Spleen (tissue), 7 donors: ENCODE measurements around the gene ME1.
"Not testable (repeated sequence)": the region's sequence is repeated elsewhere in the genome, so short reads cannot be mapped to it uniquely, and the experiment has no call there.

Source experiments
- POLR2A ChIP-seq, 3 donors: fragments of 450-650 bp; IDR thresholded peaks; one replicate each; pipeline ENCODE4 v1.5.1; 2017; ENCODE audit warnings: antibody characterized with exemption in 3 of 3, mild to moderate bottlenecking in 1 of 3
- POLR2AphosphoS5 ChIP-seq, 3 donors: sonication (generic); formaldehyde crosslinking; IDR thresholded peaks; one replicate each; pipeline ENCODE4 v1.5.1; 2017; ENCODE audit warnings: antibody characterized with exemption in 3 of 3
- TF ChIP-seq, protein P1 (sequence below), 11 experiments: fragments of 200-600 bp in 7 of 11; fragments of 450-650 bp in 4 of 11; sonication (generic) in 4 of 11; IDR thresholded peaks in 8 of 11; conservative IDR thresholded peaks in 3 of 11; 1 replicate in 7 of 11; 2 replicates in 4 of 11; pipeline versions ENCODE4 v1.4.0 to v1.8.0; 2016 to 2021; ENCODE audit warnings: antibody characterized with exemption in 11 of 11, inconsistent platforms in 4 of 11, mild to moderate bottlenecking in 1 of 11
- donor health status: DM: no; HTN: no; CAD: no; lungs with moderate emphysema.
- donor health status: DM: no; HTN: no; CAD: no.
- donor health status: DM: no; HTN: no; CAD: no.

DNA sequence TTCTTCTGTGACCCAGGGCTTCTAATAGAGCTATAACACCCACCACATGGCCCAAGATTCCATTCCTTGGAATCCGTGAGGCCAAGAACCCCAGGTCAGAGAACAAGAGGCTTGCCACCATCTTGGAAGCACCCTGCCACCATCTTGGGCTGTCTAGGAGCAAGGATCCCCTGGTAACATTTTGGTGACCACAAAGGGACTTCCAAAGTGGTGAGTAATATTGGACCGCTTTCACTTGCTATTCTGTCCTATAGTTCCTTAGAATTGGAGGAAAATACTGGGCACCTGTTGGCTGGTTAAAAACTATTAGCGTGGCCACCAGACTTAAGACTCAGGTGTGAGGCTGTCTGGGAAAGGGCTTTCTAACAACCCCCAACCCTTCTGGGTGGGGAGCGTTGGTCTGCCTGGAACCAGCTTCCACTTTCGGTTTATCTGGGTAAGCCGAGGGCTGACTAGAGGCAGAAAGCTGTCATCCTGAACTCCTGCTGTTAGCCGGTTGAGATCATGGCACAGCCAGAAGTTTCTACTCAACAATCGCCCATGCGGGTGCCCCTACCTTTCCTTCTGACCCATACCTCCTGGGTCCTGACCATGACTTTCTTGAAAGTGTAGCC, 13.3 kb upstream of the ME1 start:
- TF ChIP-seq, protein P1, sequence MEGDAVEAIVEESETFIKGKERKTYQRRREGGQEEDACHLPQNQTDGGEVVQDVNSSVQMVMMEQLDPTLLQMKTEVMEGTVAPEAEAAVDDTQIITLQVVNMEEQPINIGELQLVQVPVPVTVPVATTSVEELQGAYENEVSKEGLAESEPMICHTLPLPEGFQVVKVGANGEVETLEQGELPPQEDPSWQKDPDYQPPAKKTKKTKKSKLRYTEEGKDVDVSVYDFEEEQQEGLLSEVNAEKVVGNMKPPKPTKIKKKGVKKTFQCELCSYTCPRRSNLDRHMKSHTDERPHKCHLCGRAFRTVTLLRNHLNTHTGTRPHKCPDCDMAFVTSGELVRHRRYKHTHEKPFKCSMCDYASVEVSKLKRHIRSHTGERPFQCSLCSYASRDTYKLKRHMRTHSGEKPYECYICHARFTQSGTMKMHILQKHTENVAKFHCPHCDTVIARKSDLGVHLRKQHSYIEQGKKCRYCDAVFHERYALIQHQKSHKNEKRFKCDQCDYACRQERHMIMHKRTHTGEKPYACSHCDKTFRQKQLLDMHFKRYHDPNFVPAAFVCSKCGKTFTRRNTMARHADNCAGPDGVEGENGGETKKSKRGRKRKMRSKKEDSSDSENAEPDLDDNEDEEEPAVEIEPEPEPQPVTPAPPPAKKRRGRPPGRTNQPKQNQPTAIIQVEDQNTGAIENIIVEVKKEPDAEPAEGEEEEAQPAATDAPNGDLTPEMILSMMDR (IDR thresholded peaks at IDR 0.05 in 8 of 11, conservative IDR thresholded peaks at IDR 0.05 in 3 of 11) = not testable (repeated sequence)
- TF ChIP-seq POLR2A, POLR2AphosphoS5 (IDR thresholded peaks at IDR 0.05): not testable (repeated sequence)
